Muscle of leg (tissue), 11 donors: ENCODE data around the gene PCA3. TPM values are rescaled to one million over a fixed set of nuclear protein-coding genes. Genes with fewer than 3 reads are reported as not detected.

Experiments used
- DNase-seq: peaks from one replicate; pipeline ENCODE4 v3.0.0; 2013
- H3K27ac ChIP-seq: one replicate; pipeline ENCODE4 v1.5.1; 2013; ENCODE audit warnings: mild to moderate bottlenecking, low read length, control low read depth
- H3K27me3 ChIP-seq: one replicate; pipeline ENCODE4 v1.6.1; 2013; ENCODE audit warnings: low read length; ENCODE audit not compliant: control insufficient read depth, insufficient read depth
- H3K36me3 ChIP-seq: one replicate; pipeline ENCODE4 v1.6.1; 2013; ENCODE audit warnings: low read length; ENCODE audit not compliant: control insufficient read depth, insufficient read depth
- H3K4me1 ChIP-seq: one replicate; pipeline ENCODE4 v1.6.1; 2013; ENCODE audit warnings: low read length; ENCODE audit not compliant: control insufficient read depth, insufficient read depth
- H3K4me3 ChIP-seq: one replicate; pipeline ENCODE4 v1.5.1; 2013; ENCODE audit warnings: low read length, control low read depth
- H3K9me3 ChIP-seq: replicated peaks from 2 replicates; pipeline ENCODE4 v1.6.1; 2013; ENCODE audit warnings: low read depth, low read length; ENCODE audit not compliant: control insufficient read depth
- WGBS: methylation state at CpG from one replicate; pipeline ENCODE4 v1.1.5; 2013; ENCODE audit warnings: missing lambda C conversion rate; ENCODE audit not compliant: insufficient coverage; 5-methylcytosine and 5-hydroxymethylcytosine counted together
- polyA plus RNA-seq, 8 donors: library from polyadenylated mRNA; unstranded; fragments of 120-200 nt; gene quantifications; one replicate each; pipeline versions ENCODE4 v1.2.1 to v1.2.3, GENCODE V29; 2013; ENCODE audit warnings: inconsistent platforms in 1 of 8, low replicate concordance in 1 of 8; ENCODE audit not compliant: insufficient read length in 8 of 8, insufficient read depth in 1 of 8
- total RNA-seq: library from RNA; stranded (reverse); fragments of 120-200 nt; gene quantifications from one replicate; pipeline ENCODE4 v1.2.4, GENCODE V29; 2013

PCA3 gene
- total and polyA plus RNA-seq, 9 donors, result 0.58 to 1.5 (median 0.79) TPM

DNA sequence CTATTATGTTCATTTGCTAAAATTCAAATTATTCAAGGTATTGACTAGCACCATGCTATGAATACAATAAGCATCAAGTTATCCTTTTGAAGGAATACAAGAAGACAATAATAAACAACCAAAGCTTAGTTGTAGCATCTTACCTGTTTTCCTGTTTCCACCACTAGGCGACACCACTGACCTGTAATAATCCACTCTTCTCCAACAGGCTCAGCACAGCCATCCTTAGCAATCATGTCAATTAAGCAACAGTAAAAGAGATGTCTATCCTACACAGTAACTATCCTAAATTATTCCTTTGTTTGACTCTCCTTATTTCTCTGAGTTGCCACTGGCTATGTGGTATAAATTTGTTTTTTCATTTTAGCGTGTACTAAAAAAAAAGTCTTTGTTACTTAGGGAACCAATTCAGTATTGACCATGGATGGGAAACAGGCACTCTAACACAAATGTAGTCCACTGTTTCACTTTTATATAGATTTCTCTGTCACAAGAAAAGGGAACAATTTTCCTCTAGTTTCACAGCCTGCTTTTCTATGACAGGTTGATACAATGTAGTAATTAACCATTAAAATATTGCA lies 46.2 kb downstream of the PCA3 start:
- H3K9me3 ChIP-seq, result no peaks in the 10 kb centered on the region
- no peaks in the 10 kb centered on the region for H3K36me3 ChIP-seq
- WGBS, result 0% methylated on average over 1 of the region's 2 CpGs
- no peaks in the 10 kb centered on the region for H3K27me3 ChIP-seq
- no peaks in the 10 kb centered on the region for H3K4me1 ChIP-seq
- no peak overlapping the region for H3K27ac ChIP-seq
- DNase-seq, result peak; percentile 55
- no peak overlapping the region for H3K4me3 ChIP-seq

DNA sequence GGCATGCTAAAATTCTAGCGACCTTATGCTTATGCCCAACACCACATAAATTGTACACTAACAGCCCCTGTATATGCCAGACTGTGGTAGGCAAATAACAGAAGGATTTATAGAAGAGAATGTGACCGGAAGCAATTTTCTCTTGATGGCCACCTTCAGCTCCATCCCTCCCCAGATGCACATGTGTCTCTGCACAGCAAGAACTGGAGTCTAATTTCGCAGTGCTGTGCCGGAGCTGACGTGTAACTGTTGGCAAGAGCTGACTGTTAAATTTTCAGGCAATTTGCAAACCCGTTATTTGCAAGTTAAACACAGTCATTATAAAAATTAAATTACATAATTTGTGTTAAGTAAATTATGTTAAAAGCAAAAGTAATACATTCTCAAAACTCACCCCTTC lies 48.4 kb downstream of the PCA3 start:
- Histone ChIP-seq H3K4me3 (no peak overlapping the region), H3K9me3 (no peaks in the 10 kb centered on the region), H3K27ac (no peak overlapping the region), H3K4me1 (no peaks in the 10 kb centered on the region), H3K36me3 (no peaks in the 10 kb centered on the region), H3K27me3 (no peaks in the 10 kb centered on the region)
- DNase-seq, result no peak
- no CpG with 5 or more reads among the region's 6 CpGs for WGBS

DNA sequence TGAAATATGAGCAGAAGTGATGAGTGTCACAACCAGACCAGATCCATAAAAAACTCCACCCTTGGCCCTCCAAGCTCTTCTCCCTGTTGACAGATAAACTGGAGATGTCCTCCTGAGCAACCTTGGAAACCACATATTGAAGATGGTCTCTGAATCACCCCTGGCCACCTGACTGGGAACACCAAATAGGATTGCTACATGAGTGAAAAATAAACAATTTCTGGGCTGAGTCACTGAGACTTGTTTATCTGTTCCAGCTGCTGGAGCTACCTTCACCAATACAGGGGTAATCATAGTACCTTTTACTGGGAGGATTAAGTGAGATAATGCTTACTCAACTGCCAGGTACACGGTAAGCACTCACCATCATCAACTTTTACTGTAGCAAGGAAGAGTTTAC lies 53.3 kb downstream of the PCA3 start:
- Histone ChIP-seq H3K27ac (no peak overlapping the region), H3K4me1 (no peaks in the 10 kb centered on the region), H3K27me3 (no peaks in the 10 kb centered on the region), H3K4me3 (no peak overlapping the region), H3K36me3 (no peaks in the 10 kb centered on the region), H3K9me3 (no peaks in the 10 kb centered on the region)
- WGBS, result no CpG with 5 or more reads among the region's 1 CpG
- no peak for DNase-seq

DNA sequence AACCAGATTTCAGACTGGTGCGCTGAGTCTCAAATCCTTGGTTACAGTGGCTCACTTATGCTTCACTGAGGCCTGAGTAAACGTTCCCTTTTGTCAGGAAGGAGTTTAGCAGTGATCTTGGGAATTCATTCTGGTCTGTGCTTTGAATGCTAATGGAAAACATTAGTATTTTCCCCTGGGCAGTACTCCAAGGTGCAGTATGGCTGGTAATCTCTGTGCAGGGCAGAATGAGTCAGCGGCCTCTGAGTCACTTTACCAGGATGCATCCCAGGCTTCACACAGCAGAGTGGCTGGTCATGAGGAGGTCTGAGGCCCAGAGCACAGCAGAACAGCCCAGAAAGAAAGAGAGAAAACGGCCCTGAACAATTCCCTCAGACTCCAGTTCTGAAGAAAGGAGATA lies 54.0 kb downstream of the PCA3 start:
- no peaks in the 10 kb centered on the region for H3K4me1 ChIP-seq
- WGBS, result 48% methylated on average over 3 of the region's 4 CpGs
- DNase-seq, result peak; percentile 83
- no peaks in the 10 kb centered on the region for H3K27me3 ChIP-seq
- H3K4me3 ChIP-seq, result no peak overlapping the region
- no peaks in the 10 kb centered on the region for H3K36me3 ChIP-seq
- H3K9me3 ChIP-seq, result no peaks in the 10 kb centered on the region
- H3K27ac ChIP-seq, result no peak overlapping the region

DNA sequence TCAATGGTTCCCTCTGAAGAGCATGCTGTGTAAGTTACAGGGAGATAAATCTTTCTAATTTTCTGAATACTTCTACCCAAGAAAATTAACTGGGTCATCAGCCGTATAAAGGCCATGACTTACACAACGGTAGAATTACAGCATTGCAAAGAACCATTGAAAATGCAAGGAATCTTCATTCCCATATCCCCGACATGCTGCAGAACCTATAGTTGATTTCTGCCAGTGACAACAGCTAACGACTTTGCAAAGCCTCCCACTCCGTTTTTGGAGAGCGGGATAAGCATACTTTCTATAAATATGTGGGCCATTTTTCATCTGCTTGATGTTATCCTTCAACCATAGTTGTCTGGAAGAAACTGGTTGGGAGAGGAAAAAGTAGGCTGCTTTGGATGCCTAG lies 56.2 kb downstream of the PCA3 start:
- Histone ChIP-seq H3K9me3 (no peaks in the 10 kb centered on the region), H3K36me3 (no peaks in the 10 kb centered on the region), H3K27ac (no peak overlapping the region), H3K4me1 (no peaks in the 10 kb centered on the region), H3K27me3 (no peaks in the 10 kb centered on the region), H3K4me3 (no peak overlapping the region)
- WGBS, result 90% methylated on average over 3 of the region's 6 CpGs
- DNase-seq, result no peak

DNA sequence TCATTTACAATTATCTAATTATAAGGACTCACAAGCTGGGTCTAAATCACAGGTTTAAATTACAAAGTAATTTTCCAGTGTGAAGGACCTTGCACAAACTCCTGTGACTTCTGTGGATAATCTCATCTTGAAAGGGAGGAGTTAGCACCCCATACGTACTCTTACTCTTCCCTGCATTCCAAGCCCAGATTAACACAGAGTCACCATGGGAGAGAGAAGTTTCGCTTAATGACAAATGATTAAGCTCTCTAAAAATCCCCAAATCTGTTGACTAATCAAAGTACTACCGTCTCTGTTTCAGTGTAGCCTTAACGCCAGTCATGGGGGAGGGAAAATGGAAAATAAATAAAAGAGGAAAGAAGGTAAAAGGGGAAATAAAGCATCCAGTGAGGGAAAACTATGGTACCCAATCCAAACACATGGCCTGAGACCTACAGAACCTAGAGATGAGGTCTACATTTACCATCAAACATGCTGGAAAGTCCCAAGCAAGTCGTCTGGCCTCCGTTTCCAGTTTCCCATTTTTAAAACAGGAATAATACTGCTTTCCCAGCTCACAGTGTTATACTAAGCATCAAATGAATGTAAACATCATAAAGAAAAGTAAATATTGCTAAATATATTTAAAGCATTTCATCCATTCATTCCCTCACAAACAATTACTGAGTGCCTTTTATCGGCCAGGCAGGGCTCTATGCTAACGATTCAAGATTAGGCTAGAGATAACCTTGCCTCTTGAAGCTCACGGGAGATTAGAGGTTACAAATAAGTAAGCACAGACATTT lies 63.2 kb downstream of the PCA3 start:
- DNase-seq, result no peak
- Histone ChIP-seq H3K27ac (no peak overlapping the region), H3K36me3 (no peaks in the 10 kb centered on the region), H3K4me3 (no peak overlapping the region), H3K4me1 (no peaks in the 10 kb centered on the region), H3K27me3 (no peaks in the 10 kb centered on the region), H3K9me3 (no peaks in the 10 kb centered on the region)
- no CpG with 5 or more reads among the region's 9 CpGs for WGBS

DNA sequence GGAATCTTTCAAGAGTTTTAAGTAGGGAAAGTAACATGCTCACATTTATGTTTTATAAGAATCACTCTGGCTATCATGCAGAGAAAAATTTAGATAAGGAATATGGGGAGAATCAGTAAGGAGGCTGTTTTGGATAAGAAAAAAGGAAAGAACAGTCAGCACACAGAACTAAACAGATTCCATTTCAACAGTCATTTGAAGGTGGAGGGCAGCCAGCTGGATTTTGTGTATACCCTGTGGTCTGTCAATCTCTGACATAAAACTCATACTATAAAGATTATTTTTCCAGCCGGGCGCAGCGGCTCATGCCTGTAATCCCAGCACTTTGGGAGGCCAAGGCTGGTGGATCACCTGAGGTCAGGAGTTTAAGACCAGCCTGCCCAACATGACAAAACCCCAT lies 64.2 kb downstream of the PCA3 start:
- H3K4me1 ChIP-seq, result no peaks in the 10 kb centered on the region

DNA sequence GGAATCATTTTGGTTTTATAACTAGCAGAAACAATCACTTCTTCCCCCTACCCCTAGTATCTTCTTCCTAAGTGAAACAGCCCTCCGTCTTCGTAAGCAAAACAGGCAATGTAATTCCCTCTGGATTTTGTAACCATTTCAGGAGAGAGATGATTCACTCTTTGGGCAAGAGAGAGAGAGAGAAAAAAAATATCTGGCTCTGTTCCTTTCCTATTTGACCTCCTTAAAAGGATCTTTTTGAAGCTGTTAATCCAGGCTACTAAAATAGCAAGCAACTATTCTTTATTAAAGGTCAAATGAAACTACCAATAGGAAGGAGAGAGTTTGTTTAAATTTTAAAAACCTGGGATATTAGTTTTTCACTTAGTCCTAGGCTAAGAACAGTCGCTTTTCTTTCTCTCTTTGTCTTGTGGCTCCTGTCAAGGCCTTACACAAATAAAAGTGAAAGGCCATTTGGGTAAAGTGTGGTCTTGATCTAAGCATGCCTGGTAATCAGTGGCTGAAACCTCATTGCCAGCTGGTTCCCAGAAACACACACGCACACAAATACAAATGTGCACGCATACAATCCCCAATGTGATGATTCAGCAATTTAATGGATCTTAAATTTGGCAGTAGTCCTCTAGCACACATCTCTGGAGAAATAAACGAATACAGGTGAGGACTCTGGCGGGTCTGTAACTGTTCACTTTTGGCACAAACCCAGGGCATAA lies 71.5 kb downstream of the PCA3 start:
- Histone ChIP-seq H3K27me3 (no peaks in the 10 kb centered on the region), H3K4me1 (no peaks in the 10 kb centered on the region), H3K9me3 (no peaks in the 10 kb centered on the region), H3K4me3 (no peak overlapping the region), H3K36me3 (no peaks in the 10 kb centered on the region), H3K27ac (no peak overlapping the region)
- no CpG with 5 or more reads among the region's 7 CpGs for WGBS
- DNase-seq, result peak; percentile 47

More for the DNA sequence above, 64.2 kb downstream of the PCA3 start:
- no peak overlapping the region for H3K4me3 ChIP-seq
- WGBS, result 52% methylated on average over 3 of the region's 3 CpGs
- no peaks in the 10 kb centered on the region for H3K27me3 ChIP-seq
- no peak for DNase-seq
- H3K27ac ChIP-seq, result no peak overlapping the region
- no peaks in the 10 kb centered on the region for H3K9me3 ChIP-seq
- H3K36me3 ChIP-seq, result no peaks in the 10 kb centered on the region
